PFSK-1 (cell line): ENCODE results near the gene GFPT2.

Experiments used
- POLR2AphosphoS5 ChIP-seq: IDR thresholded peaks from 2 replicates; pipeline ENCODE4 v1.6.1; 2012; ENCODE audit warnings: low read depth, mild to moderate bottlenecking, control low read depth, low read length, moderate library complexity
- SIN3A ChIP-seq: IDR thresholded peaks from 2 replicates; pipeline ENCODE4 v1.6.1; 2012; ENCODE audit warnings: mild to moderate bottlenecking, low read length, moderate library complexity, borderline replicate concordance; ENCODE audit not compliant: insufficient read depth
- TAF1 ChIP-seq: IDR thresholded peaks from 2 replicates; pipeline ENCODE4 v1.6.1; 2012; ENCODE audit warnings: low read length, control low read depth, borderline replicate concordance; ENCODE audit not compliant: insufficient read depth

GRCh38 chr5:180376511-180376910 is 23.4 kb upstream of the GFPT2 start:
- TF ChIP-seq POLR2AphosphoS5: no peak
- TF ChIP-seq TAF1: no peak
- no peak for TF ChIP-seq SIN3A
